NCI-H2171 (cell line): ENCODE measurements around the gene CDHR1.

Experiments
- DNase-seq: peaks from one replicate; lab custom pipeline; 2025; lab: John Stamatoyannopoulos, UW

CDHR1 gene

GRCh38 chr10:84233940-84234339 lies 39.6 kb downstream of the CDHR1 start:
- no peak for DNase-seq

DNA sequence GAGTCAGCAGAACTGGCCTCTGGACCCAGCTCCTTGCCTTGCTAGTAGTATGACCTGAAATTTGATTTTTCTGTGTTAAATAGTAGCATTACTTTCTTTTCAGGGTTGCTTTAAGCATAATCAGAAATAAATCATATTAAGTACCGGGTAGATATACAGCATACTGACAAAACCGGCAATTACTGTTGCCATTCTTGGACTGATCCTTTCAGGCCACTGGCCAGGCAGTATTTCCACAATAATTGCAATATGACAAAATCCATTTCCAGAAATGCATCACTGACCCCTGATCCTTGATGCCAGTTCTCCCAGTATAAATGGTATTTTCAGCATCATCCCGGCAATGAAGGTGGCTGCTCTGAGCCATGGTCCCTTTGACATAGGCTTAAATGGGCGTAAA lies 40.1 kb downstream of the CDHR1 start:
- DNase-seq, result no peak

DNA sequence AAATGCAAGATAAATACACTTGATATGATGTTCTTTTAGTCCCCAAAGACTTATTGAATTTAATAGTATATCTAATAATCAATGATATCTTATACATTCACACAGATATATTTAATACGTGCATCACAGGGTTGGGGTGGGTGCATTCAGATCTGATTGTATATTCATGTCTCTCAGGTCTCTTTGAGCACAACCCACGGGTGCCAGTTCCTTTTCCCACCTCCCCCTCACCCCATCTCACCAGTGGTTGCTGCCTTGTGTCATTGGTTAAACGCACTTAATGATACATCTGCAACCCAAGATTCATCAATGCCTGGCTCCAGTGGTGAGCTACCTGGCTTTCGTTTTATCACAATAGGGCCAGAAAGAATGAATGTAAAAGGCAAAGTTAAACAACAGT lies 40.8 kb downstream of the CDHR1 start:
- DNase-seq, result no peak

GRCh38 chr10:84236807-84237198 lies 42.5 kb downstream of the CDHR1 start:
- DNase-seq, result no peak

DNA sequence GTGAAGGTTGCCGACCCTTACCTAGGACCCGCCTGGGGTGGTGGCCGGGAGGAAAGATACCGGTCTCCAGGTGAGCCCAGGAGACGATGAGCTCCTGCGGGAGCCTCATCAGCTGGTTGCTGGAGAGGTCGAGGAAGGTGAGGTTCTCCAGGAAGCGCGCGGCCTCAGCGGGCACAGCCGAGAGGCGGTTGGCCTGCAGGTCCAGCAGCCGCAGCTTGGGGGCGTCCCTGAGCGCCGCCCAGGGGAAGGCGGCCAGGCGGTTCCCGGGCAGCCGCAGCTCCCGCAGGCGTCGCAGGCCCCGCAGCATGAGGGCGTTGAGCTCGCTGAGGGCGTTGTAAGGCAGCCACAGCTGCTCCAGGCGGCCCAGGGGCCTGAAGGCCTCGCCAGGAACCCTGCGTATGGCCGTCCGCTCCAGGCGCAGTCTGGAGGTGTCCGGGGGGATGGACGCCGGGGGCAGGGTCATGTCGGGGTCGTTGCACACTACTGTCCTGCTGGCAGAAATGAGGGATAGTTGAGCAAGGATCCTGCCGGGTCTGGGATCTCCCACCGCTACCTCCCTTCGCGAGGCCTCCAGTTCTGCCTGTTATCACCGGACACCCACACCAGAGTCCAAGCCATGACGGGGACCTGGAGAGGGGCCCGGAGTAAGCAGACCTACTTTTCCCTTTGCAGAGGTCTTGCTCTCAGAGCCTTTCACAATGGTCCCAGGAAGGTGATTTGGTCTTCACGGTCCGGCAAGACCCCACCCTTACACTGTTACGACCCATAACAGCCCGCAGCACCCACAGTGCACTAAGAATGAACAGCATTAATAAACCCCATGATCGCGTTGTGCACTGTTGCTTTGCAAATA lies 43.1 kb downstream of the CDHR1 start:
- DNase-seq, result no peak

GRCh38 chr10:84238909-84239308 lies 44.6 kb downstream of the CDHR1 start:
- DNase-seq, result no peak

- no peak for DNase-seq
Measured at GRCh38 chr10:84241185-84241790, 47.0 kb downstream of the CDHR1 start, which contains the start of gene LRIT1. Gene LRIT1, minus strand, starts transcription at chr10:84241546. Its CDS starts 107 bp downstream, at chr10:84241439.

- DNase-seq, result no peak
Measured at GRCh38 chr10:84243759-84244158, 49.4 kb downstream of the CDHR1 start.

DNA sequence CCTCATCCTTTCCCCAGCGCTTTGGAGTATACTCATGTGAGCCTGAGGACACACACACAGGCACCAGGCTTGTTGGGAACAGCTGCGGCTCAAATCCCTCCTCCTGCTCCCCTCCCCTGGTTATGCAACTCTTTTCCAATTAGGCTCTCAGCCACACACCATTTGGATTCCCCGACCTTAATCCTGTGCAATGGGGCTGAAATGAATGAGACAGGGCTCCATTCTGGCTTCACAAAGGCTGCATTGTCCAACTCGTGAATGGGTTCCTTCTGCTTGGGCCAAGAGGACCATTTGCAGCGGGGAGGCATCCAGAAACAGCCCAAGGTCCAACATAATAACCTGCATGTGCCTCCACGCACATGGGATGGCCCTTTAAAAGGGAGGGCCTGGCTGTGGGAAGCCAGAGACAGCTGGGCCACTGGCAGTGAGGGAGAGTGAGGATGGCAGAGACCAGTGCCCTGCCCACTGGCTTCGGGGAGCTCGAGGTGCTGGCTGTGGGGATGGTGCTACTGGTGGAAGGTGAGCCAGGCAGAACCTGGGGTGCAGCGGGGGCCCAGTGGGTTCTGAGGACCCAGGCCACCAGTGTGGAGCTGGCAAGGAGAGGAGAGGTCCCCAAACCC lies 50.4 kb downstream of the CDHR1 start, which contains the start of gene RGR:
Gene RGR (plus strand): TSS at position 403 of the 620 bp plus-strand sequence. CDS start 38 bp downstream, at position 441.
- peak; percentile 31 for DNase-seq

- DNase-seq, result no peak
Measured at GRCh38 chr10:84247496-84247895, 53.2 kb downstream of the CDHR1 start.

- DNase-seq, result no peak
Measured at GRCh38 chr10:84248794-84249193, 54.5 kb downstream of the CDHR1 start.

DNA sequence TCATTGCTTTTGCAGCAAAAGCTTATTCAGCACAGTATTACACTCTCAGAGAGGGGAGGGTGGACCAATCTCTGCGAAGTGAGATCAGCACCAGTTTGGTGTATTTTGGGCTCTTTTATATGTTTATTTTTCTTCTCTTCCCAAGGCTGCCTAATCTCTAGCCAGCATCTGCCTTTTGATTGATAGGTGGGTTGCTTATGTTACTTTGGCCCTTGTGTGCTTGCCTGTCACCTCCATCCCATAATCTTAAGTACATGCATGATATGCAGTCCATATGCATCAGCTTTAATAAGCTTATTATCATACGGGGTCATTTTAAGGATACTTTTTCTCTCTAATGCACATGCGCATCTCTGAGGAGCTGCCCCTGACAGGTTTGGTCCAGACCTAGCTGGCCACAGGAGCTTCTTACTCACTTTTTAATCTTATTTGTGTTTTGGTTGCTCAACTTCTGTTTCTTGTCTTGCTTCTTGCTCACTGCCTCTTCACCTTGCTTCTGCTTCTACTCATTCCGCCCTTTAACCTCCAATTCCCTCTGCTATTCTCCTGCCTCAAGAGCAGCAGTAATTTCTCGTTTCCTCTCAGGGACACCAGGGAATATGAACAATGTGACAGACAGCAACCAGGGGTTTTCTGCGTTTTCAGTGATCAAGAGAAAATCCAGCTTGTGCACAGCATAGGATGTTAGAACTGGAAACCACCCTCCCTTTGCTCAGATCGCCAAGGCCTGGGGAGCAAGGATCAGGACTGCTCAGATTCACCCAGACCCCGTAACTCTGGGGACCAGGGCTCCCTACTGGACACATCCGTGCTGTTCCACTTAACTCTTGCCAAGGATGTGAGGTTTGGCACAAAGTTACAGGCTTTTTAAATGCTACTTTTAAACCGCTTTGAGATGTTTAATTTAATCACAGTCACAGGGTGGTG lies 60.5 kb downstream of the CDHR1 start:
- no peak for DNase-seq

- no peak for DNase-seq
Measured at GRCh38 chr10:84256510-84257342, 62.4 kb downstream of the CDHR1 start.

GRCh38 chr10:84257343-84258020 lies 63.1 kb downstream of the CDHR1 start:
- DNase-seq, result no peak

GRCh38 chr10:84258034-84258695 lies 63.8 kb downstream of the CDHR1 start:
- DNase-seq, result no peak

DNA sequence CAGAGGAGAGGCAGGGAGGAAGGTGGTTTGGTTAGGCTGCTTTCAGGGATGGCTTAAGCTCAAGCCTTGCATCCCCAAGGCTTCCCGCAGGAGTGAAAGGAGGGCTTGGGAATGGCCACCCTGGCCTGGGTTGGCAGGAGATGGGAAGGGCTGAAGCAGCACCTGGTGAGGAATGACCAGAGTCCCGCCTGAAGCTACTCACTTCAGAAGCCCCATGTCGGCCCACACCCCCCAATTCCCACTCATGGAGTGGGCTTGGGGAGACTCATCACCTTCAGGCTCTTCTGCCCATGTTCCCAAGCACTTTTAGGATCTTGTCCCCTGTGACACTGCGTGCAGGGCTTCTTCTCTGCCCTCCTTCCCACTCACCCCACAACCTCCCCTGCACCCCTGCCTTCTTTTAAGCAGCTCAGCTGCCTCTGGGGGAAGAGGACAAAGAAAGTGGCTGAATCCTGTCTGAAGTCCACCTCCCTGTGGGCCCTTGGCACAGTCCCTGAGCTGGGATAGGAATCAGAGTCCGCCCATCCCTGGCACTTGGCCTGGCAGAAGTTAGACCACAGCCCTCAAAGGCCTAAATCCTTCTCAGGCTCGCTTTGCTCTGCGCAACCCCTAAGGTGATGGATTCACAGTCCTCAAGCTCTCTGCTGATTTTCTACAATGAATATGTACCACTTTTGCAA lies 67.0 kb downstream of the CDHR1 start:
- DNase-seq, result no peak

DNA sequence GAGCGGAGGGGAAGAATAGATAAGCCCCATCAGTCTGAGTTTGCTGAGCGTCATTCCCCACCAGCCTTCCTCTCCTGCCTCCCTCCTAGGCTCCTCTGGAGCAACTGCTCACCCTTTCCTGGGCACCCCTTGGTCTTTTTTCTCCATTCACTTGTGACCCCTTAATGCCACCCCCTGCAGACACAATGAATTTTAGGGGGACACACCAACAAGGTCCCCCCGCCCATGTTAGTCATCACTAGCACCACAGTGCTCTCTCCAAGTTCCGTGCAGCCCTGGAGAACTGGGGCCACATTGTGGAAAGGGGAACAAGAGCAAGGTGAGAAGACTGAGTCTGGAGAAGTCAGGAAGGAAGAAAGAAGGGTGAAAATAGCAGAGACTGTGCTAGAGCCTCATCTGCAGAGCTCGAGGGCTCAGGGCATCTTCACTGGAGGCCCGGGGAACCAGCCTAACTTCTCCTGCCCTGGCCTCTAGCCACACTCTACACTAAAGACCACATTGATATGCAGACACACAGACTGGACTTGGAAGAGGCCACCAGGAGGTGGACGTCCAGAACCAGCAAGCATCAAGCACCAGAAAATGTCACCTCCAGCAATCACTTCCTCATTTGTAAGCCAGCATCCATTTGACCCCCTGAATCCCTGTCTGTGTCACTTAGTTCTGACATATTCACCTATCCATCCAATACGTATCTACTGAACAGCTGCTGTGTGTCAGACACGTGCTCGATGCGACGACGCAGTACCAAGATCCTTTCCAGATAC lies 68.0 kb downstream of the CDHR1 start:
- DNase-seq, result no peak

- no peak for DNase-seq
Measured at GRCh38 chr10:84263716-84264115, 69.4 kb downstream of the CDHR1 start.
